CD4-positive, alpha-beta T cell treated with Interleukin-10 for 1 hour (primary cell): Measurements from ENCODE around the gene RFT1.

Experiments
- DNase-seq: peaks from one replicate; pipeline ENCODE4 v3.0.0-alpha.2; 2020

RFT1 gene

GRCh38 chr3:53122933-53123305 is 7.3 kb downstream of the RFT1 start:
- no peak for DNase-seq

DNA sequence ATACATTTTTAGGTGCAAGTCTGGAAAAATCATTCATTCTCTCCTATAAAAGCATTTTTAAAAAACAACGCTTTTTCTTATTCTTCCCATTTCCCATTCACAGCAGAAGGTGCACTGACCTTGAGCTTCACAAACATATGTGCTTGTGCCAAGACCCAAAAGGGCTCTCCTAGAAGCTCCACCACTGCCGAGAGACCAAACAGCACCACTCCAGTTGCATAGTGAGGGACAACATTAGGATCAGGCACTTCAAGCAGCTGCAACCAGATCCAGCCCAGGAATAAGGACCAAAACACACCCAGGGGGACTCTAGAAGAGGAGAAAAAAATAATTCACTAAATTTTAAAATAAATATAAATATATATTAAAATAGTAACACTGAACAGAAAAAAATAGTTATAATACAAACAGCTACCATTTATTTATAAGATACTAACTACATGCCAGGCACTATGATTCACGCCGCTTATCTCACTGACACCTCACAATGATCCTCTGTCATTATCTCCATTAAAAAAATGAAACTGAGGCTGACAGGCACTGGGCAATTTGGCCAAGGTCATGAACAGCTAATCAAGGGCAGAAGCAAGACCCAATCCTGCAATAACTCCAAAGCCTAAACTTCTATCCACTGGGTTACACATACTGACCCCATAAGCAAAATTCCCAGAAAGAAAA is 7.8 kb downstream of the RFT1 start:
- DNase-seq: no peak

- no peak for DNase-seq
Measured at GRCh38 chr3:53120336-53120735, 9.9 kb downstream of the RFT1 start.

- no peak for DNase-seq
Measured at GRCh38 chr3:53116956-53117355, 13.3 kb downstream of the RFT1 start.

GRCh38 chr3:53114412-53115074 is 15.7 kb downstream of the RFT1 start:
- DNase-seq: no peak

DNA sequence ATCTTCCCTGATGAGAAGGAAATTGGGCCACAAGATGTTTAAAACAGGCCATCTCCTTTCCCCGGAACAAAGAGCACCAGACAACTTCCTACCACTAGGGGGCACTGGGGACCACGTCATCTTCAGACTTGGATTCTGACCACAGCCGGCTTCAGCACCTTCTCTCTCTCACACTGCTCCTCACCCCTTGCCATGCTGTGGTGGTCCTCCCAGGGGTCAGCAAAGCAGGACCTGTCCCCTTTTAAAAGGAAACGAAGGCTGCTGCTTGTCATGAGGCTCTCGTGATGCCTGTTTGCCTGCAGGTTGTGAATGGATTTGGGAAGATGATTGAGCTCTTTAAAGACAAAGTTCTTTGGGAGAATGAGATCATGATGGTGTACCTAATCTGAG is 16.2 kb downstream of the RFT1 start:
- DNase-seq: peak; percentile 84

DNA sequence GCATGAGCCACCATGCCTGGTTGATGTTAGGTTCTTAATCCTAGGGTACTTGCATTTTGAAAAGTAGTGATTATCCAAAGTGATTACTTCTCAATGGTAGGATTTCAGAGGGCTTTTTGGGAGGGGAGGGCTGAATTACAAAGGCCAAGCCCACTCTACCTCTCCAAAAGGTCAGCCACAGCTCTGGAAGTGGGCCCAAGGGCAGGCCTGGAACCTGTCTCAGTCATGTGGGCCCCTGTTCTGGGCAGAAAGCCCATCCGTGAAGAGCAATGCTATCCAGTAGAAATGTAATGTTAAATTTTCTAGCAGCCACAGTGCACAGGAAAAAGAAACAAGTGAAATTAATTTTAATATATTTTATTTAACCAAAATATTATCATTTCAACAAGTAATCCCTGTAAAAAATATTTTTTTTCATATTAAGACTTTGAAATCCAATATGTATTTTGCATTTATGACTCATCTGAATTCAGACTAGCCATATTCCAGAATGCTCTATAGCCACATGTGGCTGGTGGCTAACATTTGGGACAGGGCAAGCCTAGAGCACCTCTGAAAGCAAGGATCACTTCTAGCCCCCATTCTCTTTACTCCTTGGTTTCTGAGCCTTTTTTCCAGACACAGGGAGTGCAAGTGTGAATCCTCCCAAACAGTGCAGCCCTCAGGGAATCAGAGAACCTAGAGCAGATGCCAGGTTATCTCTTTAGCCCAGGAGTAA is 16.8 kb downstream of the RFT1 start:
- no peak for DNase-seq

- no peak for DNase-seq
Measured at GRCh38 chr3:53111822-53112221, 18.4 kb downstream of the RFT1 start.

- DNase-seq: peak; percentile 46
Measured at GRCh38 chr3:53109891-53110771, 20.1 kb downstream of the RFT1 start.

DNA sequence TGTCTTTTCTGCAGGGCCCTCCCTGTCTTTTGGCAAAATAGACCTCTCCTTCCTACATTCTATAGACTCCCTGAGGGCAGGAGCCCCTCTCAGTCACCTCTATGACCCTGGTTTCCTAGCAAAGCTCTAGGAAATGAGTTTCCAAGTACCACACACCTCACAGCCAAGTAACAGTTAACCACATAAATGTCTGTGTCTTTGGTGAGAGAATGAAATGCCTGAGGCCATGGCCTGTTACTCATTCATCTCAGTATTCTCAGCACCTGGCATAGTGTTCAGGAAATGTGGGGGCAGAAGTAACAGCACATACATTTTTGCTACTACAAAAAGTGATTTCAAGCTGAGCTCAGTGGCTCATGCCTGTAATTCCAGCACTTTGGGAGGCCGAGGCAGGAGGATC is 21.0 kb downstream of the RFT1 start:
- DNase-seq: no peak

- no peak for DNase-seq
Measured at GRCh38 chr3:53104762-53105161, 25.5 kb downstream of the RFT1 start.

- no peak for DNase-seq
Measured at GRCh38 chr3:53103397-53104296, 26.6 kb downstream of the RFT1 start.

- peak; percentile 30 for DNase-seq
Measured at GRCh38 chr3:53102601-53103147, 27.6 kb downstream of the RFT1 start.

DNA sequence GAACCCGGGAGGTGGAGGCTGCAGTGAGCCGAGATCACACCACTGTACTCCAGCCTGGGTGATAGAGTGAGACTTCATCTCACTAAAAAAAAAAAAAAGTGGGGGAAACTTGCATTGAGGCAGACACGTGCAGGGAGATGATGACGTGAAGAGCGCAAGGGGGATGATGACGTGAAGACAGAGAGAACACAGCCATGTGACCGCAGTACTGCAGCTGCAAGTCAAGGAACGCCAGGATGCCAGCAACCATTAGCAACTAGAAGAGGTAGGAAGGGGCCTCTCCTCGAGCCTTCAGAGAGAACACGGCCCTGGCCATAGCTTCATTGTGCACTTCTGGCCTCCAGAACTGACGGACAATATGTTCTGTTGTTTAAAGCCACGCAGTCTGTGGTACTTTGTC is 28.3 kb downstream of the RFT1 start:
- no peak for DNase-seq

- DNase-seq: no peak
Measured at GRCh38 chr3:53100818-53101466, 29.3 kb downstream of the RFT1 start.

DNA sequence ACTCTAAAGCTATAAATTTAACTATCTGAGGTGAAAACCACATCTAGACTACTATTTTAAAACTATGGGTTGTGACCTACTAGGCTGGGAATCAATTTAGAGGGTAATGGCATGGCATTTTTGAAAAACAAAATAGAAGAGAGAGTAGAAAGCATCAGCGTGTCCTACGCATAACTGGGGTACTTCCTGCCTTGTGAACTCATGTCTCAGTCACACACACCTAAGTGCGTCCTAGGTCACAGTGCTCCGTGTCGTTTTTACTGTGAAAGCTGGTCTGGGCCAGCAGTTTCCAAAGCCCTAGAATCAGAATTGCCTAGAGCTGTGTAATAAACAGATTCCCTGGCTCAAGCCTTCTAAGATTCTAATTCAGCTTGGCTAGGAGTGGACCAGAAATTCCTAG is 32.3 kb downstream of the RFT1 start:
- no peak for DNase-seq

GRCh38 chr3:53092942-53093341 is 37.3 kb downstream of the RFT1 start:
- no peak for DNase-seq

- no peak for DNase-seq
Measured at GRCh38 chr3:53092216-53092615, 38.0 kb downstream of the RFT1 start.

DNA sequence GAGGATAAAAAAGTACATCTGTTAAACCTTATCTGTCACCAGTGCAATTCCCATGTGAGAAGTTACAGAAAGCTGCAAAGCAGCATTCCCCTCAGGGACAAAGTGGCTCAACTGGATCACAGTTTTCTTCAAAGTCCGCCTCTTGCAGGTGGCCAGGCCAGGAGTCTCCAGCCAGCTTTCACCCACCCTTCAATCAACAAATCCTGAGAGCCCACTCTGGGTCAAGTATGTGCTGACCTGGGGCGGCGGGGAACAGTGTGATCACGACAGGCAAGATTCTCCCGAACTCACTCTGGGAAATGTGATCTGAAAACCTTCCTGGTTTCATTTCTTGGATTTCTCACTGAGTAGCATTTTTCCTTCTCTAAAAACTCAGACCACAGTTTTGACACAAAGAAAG is 39.2 kb downstream of the RFT1 start:
- DNase-seq: no peak

GRCh38 chr3:53089511-53089910 is 40.7 kb downstream of the RFT1 start:
- no peak for DNase-seq

DNA sequence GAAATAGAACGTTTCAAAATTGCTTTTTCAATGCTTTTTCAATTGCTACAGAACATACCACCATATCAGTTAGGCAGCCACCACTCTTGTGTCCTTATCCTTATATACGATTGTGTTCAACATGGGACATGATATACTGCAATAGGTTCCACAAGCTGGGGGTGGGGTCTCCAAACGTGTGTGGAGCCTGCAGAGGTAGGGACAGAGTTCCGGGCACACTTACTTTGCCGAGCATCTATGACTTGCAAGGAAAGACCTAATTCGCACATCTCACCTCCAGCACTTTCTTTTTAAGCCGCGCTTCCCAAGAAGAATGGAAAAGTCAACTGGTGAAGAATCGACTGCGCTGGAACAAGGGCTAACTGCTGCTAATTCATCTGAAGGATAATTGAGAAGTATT is 44.8 kb downstream of the RFT1 start:
- no peak for DNase-seq
